GM21723 (cell line): Measurements from ENCODE around the gene GLE1.
"Not testable (repeated sequence)": the region's sequence is repeated elsewhere in the genome, so short reads cannot be mapped to it uniquely, and the experiment has no call there.

Experiments
- ATAC-seq: cut with Tn5 transposase; IDR thresholded peaks from one replicate; pipeline ENCODE4 v1.9.1; 2021; ENCODE audit warnings: mild to moderate bottlenecking, moderate library complexity; ENCODE audit not compliant: unreplicated experiment

Gene GLE1

DNA sequence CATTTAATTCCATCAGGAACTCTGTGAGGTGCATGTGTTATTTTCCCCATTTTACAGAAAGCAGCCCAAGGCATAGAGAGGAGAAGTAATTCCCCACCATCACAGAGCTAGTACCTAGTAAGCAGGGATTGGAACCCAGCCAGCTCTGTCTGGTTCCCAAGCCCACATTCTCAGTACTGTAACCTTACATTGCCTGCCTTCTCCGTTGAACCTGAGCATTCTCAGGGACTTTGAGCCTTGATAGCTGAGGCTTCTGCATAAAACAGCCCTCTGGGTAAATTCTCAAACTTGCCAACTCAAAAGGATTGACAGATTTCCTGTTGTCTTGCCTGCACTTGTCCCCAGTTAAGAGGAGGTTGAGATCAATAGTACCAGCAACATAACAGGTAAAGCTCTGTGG, 9.2 kb upstream of the GLE1 start:
- no peak for ATAC-seq

DNA sequence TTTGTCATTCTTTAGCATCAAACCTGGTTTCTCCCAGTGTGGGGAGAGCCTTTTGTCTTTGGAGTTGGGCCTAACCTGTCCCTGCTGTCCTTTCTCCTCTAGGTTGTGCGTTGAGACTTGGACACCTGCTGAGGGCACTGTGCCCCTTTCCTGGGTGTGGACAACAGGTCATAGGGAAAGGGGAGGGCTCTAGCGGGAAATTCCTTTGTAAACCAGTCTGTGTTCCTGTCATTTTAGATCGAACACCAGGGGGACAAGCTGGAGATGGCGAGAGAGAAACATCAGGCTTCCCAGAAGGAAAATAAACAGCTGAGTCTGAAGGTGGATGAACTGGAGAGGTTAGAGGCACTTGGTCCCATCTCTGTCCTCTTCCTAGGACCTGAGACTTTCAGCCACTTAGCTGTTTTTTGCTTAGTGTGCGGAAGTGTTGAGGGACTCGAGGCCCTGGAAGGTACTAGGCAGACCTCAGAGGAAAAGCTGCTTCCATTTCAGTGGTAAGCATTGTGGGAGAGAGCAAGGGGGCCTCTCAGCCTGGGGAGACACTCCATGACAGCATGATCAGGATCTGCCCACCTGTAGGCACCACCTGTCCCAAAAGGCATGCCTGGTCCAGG, 8.6 kb upstream of the GLE1 start:
- no peak for ATAC-seq

DNA sequence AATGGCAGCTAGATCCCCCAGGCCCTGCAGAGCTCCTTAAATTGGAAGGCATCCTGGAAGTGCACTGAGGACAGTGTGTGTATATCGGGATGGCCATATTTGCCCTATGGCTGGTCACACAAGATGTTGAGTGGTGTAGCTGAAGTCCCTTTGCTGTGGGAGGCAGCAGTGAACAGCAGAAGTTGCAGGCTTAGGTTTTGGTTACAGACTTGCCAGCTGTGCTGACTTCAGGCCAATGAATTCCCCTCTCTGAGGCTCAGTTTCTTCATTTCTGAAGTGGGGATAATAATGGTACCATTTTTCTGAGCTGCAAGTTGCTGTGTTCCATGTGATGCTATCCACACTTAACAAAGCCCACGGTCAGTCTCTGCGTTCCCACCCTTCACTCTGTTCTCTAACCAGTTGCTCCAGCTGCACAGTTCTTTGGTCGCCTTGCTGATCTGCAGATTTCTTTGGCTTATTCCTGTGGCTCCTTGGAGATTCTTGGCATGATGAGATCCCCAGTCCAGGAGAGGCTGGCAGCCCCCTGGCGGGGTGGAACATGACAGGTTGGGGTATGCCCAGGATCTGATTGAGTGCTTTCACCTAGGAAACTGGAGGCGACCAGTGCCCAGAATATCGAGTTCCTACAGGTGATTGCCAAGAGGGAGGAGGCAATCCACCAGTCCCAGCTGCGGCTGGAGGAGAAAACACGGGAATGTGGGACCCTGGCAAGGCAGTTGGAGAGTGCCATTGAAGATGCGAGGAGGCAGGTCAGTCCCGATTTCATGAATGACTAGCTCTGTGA, 6.5 kb upstream of the GLE1 start:
- ATAC-seq = no peak

DNA sequence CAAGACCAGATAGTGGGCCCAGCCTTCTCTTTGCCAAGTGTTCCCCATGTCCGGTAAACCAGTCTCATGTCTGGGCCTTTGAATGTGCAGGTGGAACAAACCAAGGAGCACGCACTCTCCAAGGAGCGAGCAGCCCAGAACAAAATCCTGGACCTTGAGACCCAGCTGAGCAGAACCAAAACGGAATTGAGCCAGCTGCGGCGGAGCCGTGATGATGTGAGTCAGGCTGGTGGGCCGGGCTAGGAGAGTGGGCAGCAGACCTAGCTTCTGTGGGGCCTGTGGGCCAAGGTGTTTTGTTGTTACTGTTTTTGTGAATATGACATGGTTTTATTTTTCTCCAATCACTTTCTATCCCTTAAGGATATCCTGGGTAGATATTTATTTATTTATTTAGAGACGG, 5.6 kb upstream of the GLE1 start:
- ATAC-seq = no peak

DNA sequence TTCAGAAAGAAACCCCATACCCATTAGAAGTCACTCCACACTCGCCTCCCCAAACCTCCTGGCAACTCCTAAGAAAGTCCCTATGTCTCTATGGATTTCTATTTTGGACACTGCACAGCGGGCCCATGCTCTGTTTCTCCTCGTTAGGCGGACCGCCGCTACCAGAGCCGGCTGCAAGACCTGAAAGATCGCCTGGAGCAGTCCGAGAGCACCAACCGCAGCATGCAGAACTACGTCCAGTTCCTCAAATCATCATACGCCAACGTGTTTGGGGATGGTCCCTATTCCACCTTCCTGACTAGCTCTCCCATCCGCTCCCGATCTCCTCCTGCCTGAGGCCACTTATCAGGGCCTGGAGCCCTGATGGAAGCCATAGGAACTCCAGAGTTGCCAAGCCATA, 4.6 kb upstream of the GLE1 start:
- ATAC-seq = no peak

DNA sequence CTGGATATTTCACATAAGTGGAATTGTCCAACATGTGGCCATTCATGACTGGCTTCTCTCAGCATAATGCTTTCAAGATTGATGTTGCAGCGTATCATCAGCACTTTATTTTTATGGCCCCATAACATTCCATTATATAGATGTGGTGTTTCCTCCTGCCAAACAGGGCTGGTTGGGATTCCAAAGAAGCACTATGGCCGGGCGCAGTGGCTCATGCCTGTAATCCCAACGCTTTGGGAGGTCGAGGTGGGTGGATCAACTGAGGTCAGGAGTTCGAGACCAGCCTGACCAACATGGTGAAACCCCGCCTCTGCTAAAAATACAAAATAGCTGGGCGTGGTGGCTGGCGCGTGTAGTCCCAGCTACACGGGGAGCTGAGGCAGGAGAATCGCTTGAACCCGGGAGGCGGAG, 1.1 kb upstream of the GLE1 start:
- ATAC-seq = not testable (repeated sequence)

DNA sequence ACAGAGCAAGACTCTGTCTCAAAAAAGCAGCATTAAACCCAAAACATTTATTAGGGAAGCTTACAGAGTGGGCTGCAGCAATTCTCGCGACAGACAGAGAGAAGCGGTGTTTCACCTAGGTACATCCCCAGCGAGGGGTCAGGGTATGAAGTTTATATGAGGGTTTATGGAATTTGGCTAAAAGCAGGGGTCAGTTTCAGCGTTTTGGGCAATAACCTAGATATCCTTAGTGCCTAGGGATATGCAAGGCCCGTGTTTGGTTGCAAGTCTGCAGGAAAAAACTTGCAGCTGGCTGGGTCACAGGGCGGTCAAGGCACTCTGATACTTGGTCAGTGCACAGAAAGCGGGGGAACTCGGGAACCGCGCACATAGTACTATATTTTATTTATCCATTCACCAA, 649 bp upstream of the GLE1 start:
- no peak for ATAC-seq

DNA sequence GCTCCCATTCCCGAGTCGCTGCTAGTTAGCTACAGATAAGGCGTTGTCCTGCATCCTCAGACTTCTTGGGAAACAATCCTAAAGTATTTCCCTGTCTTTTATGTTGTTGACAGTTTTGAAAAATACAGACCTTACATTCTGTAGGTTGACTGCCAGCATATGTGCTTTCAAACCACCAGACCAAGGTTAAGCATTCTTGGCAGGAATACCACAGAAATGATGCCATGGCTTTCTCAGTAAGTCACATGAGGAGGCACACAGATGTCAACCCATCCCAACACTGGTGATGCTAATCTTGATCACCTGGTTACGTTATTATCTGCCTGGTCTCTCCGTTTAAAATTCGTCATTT, 871 bp downstream of the GLE1 start:
- no peak for ATAC-seq

DNA sequence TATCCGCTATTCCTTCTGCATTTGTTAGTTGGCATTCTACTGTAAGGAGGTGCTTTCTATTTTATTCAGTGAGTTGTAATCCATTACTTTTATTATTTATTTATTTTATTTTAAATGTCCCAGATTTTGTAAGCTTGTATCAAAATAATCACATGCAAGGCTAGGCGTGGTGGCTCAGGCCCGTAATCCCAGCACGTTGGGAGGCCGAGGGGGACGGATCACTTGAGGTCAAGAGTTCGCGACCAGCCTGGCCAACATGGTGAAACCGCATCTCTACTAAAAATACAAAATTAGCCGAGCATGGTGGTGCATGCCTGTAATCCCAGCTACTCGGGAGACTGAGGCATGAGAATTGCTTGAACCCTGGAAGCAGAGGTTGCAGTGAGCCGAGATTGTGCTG, 1.4 kb downstream of the GLE1 start:
- not testable (repeated sequence) for ATAC-seq

DNA sequence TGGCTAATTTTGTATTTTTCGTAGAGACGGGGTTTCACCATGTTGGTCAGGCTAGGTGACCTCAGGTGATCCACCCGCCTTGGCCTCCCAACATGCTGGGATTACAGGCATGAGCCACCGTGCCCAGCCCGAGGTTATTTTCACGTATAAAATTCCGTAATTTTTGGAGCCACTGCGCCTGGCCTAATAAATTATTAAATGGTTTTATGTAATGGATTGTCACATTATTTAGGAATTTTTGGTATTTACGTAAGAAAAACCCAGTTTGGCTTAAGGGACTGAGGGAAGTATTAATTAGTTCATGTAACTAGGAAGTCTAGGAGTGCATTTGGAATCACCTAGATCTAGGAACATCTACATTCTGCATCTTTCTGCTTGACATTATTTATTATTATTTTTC, 8.3 kb downstream of the GLE1 start:
- ATAC-seq = no peak

DNA sequence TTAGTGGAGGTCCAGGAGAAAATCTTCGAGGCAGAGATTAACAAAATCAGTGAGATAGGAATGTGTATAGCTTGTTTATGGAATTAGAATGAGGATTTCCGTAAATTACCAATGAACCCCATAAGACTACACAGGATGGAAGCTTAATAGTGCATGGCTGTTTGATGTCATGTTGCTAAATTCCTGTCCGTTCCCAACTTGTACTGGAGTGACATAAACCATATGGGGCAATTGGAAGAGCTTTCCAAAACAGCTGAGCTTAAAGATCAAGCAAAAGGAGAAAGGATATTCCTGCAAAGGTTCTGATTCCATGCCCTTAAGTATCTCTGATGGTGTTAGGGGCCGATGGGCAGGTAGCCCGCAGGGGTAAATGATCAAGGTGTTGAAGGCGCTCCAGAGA, 17.4 kb downstream of the GLE1 start:
- no peak for ATAC-seq

DNA sequence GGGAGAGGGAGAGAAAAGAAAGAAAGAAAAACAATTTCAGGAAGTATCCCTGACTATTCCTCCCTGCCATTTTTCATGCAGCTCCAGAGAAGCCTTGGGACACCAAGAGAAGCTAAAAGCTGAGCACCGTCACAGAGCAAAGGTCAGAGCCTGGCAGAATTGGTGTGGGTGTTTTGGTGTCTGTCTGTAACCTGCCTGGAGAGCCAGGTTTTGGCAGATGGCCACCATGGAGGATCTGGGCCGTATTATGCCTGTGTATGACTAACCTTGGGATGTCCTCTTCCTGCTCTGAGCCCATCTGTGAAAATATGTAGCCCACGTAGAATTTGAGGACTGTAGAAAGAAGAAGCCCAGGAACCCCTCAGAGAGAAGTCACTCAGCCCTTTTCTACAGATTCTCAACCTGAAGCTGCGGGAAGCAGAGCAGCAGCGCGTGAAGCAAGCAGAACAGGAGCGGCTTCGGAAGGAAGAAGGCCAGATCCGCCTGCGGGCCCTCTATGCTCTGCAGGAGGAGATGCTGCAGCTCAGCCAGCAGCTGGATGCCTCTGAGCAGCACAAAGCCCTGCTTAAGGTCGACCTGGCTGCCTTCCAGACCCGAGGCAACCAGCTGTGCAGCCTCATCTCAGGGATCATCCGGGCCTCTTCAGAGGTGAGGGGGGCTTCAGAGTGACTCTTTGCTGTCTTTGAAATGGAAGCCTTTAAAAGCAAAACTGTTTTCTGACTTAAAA, 18.8 kb downstream of the GLE1 start:
- no peak for ATAC-seq

DNA sequence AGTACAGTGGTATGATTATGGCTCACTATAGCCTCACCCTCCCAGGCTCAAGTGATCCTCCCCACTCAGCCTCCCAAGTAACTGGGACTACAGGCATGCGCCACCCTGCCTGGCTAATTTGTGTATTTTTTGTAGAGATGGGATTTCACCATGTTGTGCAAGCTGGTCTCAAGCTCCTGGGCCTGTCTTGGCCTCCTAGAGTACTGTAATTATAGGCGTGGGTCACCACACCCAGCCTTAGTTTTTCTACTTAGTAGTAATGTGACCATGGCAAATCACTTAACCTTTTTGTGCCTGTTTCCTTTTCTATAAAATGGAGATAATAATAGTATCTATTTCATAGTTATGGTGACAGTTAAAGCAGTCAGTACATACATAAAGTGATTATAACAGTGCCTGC, 22.2 kb downstream of the GLE1 start:
- ATAC-seq = no peak

DNA sequence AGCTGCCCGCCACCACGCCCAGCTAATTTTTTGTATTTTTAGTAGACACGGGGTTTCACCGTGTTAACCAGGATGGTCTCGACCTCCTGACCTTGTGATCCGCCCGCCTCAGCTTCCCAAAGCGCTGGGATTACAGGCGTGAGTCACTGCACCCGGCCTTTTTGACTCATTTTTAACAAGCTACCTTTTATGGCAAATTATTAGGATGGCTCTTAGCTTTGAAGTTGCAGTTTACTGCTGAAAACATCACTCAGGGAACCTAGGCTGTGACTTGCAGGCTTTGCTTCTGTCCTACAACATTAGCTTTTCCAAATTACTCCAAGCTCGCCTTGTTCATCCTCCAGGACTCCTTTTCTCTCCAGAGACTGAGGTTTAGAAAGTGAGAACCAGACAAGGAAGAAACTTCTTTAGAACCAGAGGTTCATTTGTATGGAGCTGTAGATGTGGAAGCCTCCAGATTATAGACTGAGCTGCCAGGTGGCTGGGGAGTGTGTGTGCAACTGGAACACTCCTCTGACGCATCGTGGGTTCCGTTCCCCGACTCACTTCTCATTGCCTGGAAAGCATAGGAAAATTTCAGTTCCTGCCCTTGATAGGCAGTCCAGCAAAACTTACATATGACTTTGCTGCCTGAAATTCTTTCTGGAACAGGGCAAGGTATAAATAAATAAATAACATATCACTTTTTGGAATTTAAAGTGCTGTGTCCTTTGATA, 24.1 kb downstream of the GLE1 start:
- no peak for ATAC-seq

DNA sequence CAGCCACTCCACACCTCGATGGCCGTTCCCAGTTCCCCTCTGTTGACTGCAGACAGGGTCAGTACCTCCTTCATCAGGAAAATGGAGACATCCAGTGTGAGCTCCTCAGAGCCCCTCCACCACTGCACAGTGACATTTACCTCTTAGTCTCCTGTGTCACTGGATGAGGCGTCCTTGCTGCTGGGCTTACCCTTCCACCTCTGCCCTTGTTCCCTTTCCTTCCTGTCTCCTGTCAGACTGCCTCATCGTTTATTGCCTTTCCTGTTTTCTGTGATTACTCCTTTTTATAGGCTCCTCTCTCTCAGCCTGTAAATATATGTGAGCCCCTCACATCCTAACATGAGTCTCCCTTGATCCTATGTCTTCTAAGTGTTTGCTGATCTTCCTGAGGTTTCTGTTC, 24.7 kb downstream of the GLE1 start:
- ATAC-seq = no peak

DNA sequence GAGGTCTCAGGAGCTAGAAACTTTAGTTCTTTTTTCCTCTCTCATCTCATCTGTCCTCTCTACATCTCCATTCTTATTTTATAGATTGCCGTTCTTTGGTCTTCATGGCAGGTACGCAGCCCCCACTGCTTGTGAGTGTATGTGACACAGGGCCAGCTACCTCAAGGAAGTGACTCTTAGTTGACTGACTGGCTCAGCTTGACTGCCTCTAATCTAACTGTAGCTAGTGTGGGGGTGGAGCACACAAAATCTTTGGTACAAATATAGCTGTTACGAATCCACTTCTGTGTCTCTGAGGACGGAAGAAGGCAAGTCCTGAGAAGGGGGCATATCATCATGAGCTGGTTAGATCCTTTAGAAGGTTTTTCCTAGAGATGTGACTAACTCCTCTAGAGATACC, 28.1 kb downstream of the GLE1 start:
- ATAC-seq = no peak

DNA sequence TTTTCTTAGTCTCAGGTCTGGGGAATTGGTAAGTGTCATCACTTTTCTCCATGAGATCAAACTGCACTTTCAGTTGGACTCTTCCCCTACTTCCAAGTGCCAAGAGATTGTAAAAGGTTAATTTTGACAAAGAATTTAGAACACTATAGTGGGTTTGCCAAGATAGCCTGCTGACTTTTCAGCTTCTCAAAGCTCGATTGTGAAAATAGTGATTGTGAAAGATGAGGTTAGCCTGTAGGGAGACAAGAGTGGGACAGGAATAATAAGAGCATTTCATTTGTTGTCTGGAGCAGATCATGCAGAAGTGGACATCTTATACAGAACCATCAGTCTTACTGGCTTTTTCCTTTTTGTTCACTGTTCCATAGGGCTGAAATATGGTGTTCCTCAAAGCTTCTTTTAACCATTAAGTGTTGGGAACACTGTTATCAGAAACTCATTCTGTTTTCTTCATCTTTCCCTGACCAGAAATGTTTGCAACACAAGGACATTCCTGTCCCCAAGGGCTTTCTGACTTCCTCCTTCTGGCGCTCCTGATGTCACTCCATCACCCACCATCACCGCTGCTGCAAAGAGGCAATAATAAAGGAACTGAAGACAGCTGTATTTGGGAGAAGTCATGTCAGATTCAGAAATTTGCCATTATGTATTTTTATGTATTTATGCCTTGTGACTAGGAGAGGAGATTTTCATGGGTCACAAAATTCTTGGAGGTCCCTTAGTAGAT, 36.3 kb downstream of the GLE1 start:
- no peak for ATAC-seq

DNA sequence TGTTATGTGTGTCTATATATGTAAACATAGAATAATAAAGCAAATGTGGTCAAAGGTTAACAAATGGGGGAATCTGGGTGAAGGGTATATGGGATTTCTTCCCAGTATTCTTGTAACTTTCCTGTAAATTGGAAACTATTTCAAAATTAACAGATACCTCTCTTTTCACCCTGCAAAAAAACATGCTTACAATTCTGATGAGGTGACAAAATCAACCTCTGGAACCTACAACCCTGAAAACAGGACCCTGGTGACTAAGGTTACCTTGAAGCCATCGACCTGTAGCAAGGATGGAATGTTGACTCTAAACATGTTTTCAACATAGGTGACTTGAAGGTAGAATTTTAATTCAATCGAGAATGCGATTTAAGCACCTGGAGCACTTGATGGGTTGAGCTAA, 42.0 kb downstream of the GLE1 start:
- no peak for ATAC-seq

DNA sequence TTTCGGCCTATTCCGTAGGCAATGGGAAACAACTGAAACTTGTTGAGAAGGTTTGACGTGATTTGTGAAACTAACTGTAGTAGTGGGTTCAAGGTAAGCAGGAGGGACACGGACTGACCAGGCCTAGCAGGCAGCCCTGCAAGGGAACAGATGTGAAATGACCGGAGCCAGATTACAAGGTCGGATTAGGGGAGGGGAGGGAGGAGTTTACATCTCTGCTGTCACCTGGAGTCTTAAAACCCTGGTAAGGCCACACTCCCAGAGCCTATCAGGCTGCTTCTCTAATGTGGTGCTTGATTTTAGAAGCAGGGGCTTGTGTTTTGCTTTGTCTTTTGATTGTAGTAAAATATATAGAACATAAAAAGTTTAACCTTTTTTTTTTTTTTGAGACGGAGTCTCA, 44.4 kb downstream of the GLE1 start:
- ATAC-seq = no peak

DNA sequence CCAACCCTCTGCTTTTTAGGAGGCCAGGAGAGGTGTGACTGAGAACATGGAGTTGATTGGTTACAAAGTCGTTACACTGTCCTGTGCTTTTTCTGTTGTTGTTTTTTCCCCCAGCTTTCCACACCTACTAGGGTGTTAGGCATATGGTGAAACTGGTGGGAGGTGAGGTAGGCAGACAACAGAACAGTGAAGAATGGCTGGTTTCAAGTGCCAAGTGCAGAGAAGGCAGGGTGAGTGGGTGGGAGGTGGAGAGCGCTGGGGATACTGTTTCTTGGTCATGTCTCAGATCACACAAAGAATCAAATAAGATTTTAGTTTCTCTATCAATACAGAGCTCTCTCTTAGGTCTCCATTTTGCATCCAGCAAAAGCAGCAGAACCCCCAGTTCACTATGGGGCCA, 45.7 kb downstream of the GLE1 start:
- no peak for ATAC-seq
